Measurements from ENCODE around the gene SHISAL2A. TPM values are rescaled to one million over a fixed set of nuclear protein-coding genes. Genes with fewer than 3 reads are reported as not detected.

Gene SHISAL2A
- total RNA-seq, 1 experiment from 2014 or later = 0.26 TPM

GRCh38 chr1:52590266-52590665, 42.7 kb upstream of the SHISAL2A start:
- DNase-seq (ENCODE audit: unreplicated experiment) = no peak
- no peak overlapping the region for H3K4me3 Mint-ChIP-seq (ENCODE audit: unreplicated experiment)
- TF ChIP-seq, protein P1, sequence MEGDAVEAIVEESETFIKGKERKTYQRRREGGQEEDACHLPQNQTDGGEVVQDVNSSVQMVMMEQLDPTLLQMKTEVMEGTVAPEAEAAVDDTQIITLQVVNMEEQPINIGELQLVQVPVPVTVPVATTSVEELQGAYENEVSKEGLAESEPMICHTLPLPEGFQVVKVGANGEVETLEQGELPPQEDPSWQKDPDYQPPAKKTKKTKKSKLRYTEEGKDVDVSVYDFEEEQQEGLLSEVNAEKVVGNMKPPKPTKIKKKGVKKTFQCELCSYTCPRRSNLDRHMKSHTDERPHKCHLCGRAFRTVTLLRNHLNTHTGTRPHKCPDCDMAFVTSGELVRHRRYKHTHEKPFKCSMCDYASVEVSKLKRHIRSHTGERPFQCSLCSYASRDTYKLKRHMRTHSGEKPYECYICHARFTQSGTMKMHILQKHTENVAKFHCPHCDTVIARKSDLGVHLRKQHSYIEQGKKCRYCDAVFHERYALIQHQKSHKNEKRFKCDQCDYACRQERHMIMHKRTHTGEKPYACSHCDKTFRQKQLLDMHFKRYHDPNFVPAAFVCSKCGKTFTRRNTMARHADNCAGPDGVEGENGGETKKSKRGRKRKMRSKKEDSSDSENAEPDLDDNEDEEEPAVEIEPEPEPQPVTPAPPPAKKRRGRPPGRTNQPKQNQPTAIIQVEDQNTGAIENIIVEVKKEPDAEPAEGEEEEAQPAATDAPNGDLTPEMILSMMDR (IDR thresholded peaks at IDR 0.05; ENCODE audit: unreplicated experiment) = no peak
- intact Hi-C loops (cut with micrococcal nuclease) = no loop called here
- CTCF ChIA-PET = no interaction called here
- no peaks in the 10 kb centered on the region for H3K27me3 Mint-ChIP-seq (ENCODE audit: insufficient read depth, unreplicated experiment)
- H3K9me3 Mint-ChIP-seq (ENCODE audit: unreplicated experiment) = no peaks in the 10 kb centered on the region
- POLR2A ChIA-PET = interaction anchor here (0.6 kb wide), 2 partner anchors 68 to 116 kb away, joined by 3 to 4 read pairs; no protein-coding TSS in a partner anchor
- H3K27ac Mint-ChIP-seq (ENCODE audit: low read depth, unreplicated experiment) = no peak overlapping the region
- no TSS peak for BruUV-seq (replicated peaks)
- no peaks in the 10 kb centered on the region for H3K4me1 Mint-ChIP-seq (ENCODE audit: insufficient read depth, unreplicated experiment)
- no peaks in the 10 kb centered on the region for H3K36me3 Mint-ChIP-seq (ENCODE audit: insufficient read depth, unreplicated experiment)

DNA sequence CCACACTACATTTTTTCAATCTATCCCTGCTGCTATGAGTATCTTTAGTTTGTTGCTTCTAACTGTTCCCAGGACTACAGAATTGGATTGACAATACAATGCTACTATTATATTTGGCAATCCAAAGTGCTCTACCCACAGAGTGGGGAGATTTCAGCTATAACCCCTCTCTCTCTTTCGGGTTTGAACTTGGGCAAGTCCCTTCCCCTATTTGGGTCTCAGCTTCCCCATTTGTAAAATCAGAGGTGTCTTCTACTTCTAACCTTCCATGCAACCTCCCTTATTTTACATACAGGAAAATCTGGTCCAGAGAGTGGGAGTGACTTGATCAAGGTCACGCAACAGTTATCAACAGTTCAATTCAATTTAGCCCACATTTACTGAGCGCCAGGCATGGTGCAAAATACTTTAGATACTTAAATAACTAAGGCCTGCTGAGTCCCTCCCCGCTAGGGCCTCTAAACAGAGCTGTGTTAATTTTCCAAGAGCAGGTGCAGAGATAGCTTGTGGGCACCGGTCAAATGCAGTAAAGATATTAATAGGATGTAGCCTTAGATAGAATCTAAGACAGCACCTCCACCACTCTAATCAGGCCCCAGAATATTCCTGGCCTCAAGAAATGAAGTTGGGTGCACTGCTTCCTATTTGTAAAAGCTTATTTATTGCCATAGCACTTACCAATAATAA, 40.2 kb upstream of the SHISAL2A start:
- Mint-ChIP-seq H3K4me1 (ENCODE audit: insufficient read depth, unreplicated experiment) (no peaks in the 10 kb centered on the region), H3K4me3 (ENCODE audit: unreplicated experiment) (no peak overlapping the region), H3K9me3 (ENCODE audit: unreplicated experiment) (no peaks in the 10 kb centered on the region), H3K27ac (ENCODE audit: low read depth, unreplicated experiment) (no peak overlapping the region), H3K27me3 (ENCODE audit: insufficient read depth, unreplicated experiment) (no peaks in the 10 kb centered on the region), H3K36me3 (ENCODE audit: insufficient read depth, unreplicated experiment) (no peaks in the 10 kb centered on the region)
- ChIA-PET CTCF (interaction anchor here (0.5 kb wide), 1 partner anchor 545 kb away, joined by 3 read pairs; no protein-coding TSS in a partner anchor), POLR2A (interaction anchor here (1.0 to 1.6 kb wide), 6 partner anchors 12 to 44 kb away, joined by 3 to 6 read pairs (median 3); no protein-coding TSS in a partner anchor)
- no peak for DNase-seq (ENCODE audit: unreplicated experiment)
- TF ChIP-seq, protein P1 (IDR thresholded peaks at IDR 0.05; ENCODE audit: unreplicated experiment) = no peak
- BruUV-seq (replicated peaks) = no TSS peak
- intact Hi-C loops (cut with micrococcal nuclease) = no loop called here

DNA sequence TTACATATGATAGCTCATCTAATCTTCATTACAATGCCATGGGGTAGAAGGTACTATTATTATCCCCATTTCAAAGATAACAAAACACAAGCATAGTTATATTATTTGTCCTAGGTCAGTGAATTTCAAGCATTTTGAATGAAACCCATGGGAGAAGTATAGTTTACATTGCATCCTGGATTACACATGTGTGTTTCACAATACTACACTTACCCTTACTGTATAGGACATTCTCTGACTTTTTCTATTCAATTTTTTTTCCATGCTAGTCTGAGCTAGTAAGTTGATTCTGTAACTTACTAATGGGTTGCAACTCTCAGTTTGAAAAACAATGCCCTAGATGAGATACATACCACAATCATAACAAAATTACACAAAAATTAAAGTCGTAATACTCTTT, 39.5 kb upstream of the SHISAL2A start:
- Mint-ChIP-seq H3K4me1 (ENCODE audit: insufficient read depth, unreplicated experiment) (no peaks in the 10 kb centered on the region), H3K9me3 (ENCODE audit: unreplicated experiment) (no peaks in the 10 kb centered on the region), H3K27ac (ENCODE audit: low read depth, unreplicated experiment) (no peak overlapping the region), H3K27me3 (ENCODE audit: insufficient read depth, unreplicated experiment) (no peaks in the 10 kb centered on the region), H3K36me3 (ENCODE audit: insufficient read depth, unreplicated experiment) (no peaks in the 10 kb centered on the region), H3K4me3 (ENCODE audit: unreplicated experiment) (no peak overlapping the region)
- no peak for DNase-seq (ENCODE audit: unreplicated experiment)
- intact Hi-C loops (cut with micrococcal nuclease) = no loop called here
- TF ChIP-seq, protein P1 (IDR thresholded peaks at IDR 0.05; ENCODE audit: unreplicated experiment) = no peak
- POLR2A ChIA-PET = interaction anchor here (0.8 to 1.6 kb wide), 7 partner anchors 11 to 43 kb away, joined by 3 to 6 read pairs (median 3); partner anchors contain the start of gene TUT4
- BruUV-seq (replicated peaks) = no TSS peak
- CTCF ChIA-PET = interaction anchor here (0.5 to 0.7 kb wide), 2 partner anchors 80 to 545 kb away, joined by 3 read pairs; no protein-coding TSS in a partner anchor

DNA sequence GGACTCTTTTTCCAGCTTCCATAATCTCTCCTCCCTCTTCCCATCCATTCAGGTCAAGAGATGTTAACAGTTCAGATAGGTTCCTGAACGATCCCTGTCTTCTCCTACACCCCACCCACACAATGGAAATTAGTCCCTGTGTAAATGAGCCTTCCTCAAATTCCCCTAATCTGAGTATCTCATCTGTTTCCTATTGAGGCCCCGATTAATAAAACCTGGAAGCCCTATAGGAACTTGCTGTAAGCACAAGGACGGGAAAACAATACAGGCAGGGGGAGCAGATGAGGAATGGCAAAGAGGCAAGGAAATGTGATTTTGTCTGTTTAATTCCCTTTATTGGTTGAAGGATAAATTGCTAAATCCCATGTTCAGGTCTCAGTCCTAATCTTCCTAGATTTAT, 37.9 kb upstream of the SHISAL2A start:
- TF ChIP-seq, protein P1 (IDR thresholded peaks at IDR 0.05; ENCODE audit: unreplicated experiment) = no peak
- CTCF ChIA-PET = no interaction called here
- Mint-ChIP-seq H3K4me3 (ENCODE audit: unreplicated experiment) (no peak overlapping the region), H3K4me1 (ENCODE audit: insufficient read depth, unreplicated experiment) (no peaks in the 10 kb centered on the region), H3K27ac (ENCODE audit: low read depth, unreplicated experiment) (no peak overlapping the region), H3K9me3 (ENCODE audit: unreplicated experiment) (no peaks in the 10 kb centered on the region), H3K36me3 (ENCODE audit: insufficient read depth, unreplicated experiment) (no peaks in the 10 kb centered on the region), H3K27me3 (ENCODE audit: insufficient read depth, unreplicated experiment) (no peaks in the 10 kb centered on the region)
- intact Hi-C loops (cut with micrococcal nuclease) = no loop called here
- no TSS peak for BruUV-seq (replicated peaks)
- no peak for DNase-seq (ENCODE audit: unreplicated experiment)
- POLR2A ChIA-PET = interaction anchor here (1.5 kb wide), 1 partner anchor 18 kb away, joined by 3 read pairs; no protein-coding TSS in a partner anchor
